LNCaP clone FGC (cell line): ENCODE measurements around the gene ABHD17A.
A peak's percentile ranks its signal among the peaks of the same experiment; 100 is the strongest.
"Not testable (repeated sequence)": the region's sequence is repeated elsewhere in the genome, so short reads cannot be mapped to it uniquely, and the experiment has no call there.

ENCODE experiments used
- DNase-seq: peaks from one replicate; pipeline ENCODE4 v3.0.0-alpha.2; 2011; ENCODE audit warnings: low read depth
- H3K4me3 ChIP-seq: 2 replicates; pipeline ENCODE4 v1.5.1; 2011; ENCODE audit warnings: mild to moderate bottlenecking, low read depth, low read length, control low read depth
- TF ChIP-seq, protein P1 (sequence below): IDR thresholded peaks from 2 replicates; pipeline ENCODE4 v1.5.1; 2012; ENCODE audit warnings: mild to moderate bottlenecking; ENCODE audit not compliant: control insufficient read depth, insufficient read depth; ENCODE audit errors: extremely low read depth

ABHD17A gene

DNA sequence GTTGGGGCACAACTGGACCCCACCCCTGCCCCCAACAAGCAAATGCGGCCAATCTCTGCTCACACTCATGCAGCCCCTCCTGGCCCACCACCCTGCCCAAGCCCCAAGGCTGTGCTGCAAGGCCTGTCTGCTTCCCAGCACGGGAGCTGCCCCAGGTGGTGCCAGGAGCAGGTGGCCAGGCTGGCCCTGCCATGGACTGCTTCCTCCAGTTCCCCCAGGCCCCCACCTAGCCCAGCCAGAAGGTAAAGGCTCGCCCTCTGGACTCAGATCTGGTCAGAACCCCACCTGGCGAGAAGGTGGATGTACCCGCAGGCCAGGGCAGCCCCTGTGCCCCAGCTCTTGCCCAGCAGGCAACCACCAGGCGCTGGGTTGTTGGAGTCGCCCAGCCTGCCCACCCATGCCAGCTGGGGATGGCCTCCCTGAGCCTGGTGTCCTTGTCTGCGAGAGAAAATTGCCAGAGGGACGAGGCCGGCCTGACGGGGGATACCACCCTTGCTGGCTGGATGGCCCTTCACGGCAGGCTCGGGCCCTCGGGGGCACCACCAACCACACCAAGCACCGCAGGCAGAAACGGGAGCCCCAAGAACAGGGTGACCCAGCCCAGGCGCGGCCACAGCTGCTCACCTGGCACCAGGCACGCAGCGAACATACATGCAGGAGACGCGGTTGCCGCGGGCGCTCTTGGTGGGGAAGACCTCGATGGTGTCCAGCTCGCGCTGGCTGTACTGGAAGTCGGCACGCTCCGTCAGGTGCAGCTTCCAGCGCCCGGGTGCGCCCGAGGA is 4.5 kb downstream of the ABHD17A start:
- H3K4me3 ChIP-seq: no peak overlapping the region
- TF ChIP-seq, protein P1, sequence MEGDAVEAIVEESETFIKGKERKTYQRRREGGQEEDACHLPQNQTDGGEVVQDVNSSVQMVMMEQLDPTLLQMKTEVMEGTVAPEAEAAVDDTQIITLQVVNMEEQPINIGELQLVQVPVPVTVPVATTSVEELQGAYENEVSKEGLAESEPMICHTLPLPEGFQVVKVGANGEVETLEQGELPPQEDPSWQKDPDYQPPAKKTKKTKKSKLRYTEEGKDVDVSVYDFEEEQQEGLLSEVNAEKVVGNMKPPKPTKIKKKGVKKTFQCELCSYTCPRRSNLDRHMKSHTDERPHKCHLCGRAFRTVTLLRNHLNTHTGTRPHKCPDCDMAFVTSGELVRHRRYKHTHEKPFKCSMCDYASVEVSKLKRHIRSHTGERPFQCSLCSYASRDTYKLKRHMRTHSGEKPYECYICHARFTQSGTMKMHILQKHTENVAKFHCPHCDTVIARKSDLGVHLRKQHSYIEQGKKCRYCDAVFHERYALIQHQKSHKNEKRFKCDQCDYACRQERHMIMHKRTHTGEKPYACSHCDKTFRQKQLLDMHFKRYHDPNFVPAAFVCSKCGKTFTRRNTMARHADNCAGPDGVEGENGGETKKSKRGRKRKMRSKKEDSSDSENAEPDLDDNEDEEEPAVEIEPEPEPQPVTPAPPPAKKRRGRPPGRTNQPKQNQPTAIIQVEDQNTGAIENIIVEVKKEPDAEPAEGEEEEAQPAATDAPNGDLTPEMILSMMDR: no peak
- no peak for DNase-seq

DNA sequence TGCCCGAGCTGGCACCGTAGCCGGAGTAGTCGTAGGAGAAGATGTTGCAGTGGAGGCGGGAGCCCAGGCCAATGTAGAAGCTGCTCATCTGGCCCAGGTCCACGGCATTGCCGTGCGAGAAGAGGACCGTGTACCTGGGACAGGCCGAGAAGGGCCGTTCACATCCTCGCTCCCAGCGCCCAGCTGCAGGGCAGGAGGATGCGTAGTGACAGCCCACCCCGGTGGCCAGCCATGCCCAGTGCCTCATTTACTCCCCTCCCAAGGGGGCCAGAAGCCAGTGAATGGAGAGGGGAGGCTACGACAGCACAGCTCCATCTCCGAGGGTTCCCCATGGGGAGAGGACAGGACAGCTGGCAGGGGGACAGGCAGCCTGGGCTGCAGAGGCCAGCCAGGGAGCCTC is 5.3 kb downstream of the ABHD17A start:
- DNase-seq, H3K4me3 ChIP-seq: not testable (repeated sequence)

DNA sequence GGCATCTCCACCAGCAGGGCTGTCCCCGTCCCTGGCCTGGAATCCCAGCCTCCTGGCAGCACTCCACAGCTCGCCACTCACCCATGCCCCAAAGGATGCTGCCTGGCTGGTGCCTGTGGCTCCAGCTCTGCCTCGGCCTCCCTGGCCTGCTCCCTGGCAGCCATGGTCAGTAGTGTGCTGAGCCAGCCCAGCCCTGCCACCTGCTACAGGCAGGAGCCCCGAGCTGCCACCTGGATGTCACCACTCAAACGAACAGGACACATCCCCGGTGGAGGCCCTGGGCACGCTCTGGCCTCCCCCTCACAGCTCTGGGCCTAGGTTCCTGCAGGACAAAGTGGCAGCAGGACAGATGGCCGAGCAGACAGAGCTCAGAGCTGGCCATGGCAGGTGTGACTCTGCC is 6.7 kb downstream of the ABHD17A start:
- H3K4me3 ChIP-seq, DNase-seq: not testable (repeated sequence)

DNA sequence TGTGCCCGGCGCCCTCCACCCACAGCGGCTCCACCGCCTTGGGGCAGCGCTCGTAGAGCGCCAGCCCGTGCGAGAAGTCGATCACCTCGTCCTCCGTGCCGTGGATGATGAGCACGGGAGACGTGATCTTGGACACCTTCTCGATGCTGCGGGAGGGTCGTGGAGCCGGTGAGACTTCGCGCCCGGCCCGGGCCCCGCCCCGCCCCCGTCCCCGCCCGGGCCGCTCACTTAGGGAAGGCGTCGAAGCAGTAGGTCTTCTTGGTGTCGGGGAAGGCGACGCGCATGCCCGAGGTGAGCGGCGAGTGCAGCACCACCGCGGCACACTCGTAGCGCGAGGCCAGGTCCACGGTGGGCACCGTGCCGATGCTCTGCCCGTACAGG is 8.0 kb downstream of the ABHD17A start:
- not testable (repeated sequence) for H3K4me3 ChIP-seq, DNase-seq

DNA sequence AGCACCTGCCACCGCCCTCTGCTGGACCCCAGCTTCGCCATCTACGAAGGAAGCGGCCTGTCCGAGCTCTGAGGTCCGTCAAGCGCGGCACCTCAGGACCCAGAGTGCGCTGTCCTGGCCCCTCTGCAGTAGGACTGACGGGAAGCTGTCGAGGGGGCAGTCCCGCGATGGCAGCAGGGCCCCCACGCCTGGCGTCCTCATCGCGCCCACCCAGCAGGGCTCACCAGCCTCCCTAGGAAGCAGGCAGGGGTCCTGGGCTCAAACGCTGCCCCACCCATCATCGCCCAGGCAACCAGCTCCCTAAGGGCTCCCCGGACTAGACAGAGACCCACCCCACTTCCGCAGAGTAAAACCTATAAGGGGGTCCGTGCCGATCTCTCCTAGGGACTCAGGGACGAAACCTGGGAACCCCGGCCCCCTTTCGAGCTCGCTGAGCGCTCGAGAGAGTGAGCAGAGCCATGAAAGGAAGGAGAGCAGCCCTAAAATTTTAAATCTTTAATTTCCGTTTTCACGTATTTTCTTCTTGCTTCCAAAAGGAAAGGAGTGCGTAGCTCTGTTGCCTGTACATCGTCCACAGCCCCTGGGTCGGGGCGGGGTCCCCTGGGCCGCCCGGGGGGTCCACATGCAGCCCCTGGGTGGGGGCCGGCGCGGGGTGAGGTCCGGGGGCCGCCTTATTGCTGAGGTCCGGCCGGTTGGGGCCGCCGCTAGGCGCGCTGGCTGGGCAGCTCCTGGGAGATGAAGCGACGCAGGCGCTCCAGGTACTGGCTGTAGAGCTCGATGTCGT is 8.6 kb downstream of the ABHD17A start:
- peak overlapping the region; percentile 99 for H3K4me3 ChIP-seq
- DNase-seq: not testable (repeated sequence)

DNA sequence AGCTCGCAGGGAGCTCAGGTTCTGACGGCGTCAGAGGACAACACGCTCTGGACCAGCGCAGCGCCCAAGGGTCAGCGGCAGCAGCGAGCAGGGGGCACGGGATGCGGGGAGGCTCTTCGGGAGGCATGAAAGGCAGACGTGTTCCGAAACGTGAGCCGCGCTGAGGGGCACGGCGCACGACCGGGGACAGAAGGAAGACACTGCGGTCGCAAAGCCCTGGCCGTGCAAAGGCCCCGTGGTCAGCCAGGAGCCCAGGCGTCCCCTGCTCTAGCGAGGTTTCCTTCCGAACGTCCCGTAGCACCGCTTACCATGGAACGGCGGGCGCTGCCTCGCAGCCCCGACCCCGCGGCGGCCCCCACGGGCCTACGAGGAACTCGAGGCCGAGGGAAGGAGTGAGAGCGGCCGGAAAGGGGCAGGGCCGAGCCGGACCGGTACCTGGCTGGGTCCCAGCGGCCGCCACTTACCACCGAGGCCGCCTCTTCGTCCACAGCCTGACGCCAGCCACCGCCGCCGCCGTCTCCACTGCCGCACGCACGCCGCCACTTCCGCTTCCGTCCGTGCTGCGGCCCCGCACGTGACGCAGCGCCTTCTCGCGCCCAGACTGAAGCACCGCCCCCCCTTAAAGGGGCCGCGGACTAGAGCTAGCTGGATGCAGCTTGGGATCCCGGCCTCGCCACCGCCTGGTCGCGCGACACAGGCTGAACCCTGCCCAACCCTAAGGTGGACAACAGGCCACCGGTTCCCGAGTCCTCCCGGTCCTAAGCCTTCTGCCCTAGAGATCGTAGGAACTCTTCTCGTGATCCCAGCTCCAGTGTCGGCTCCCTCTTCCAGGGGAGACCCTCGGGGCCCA is 9.4 kb downstream of the ABHD17A start:
- peak overlapping the region; percentile 99 for H3K4me3 ChIP-seq
- DNase-seq: peak; percentile 63
- TF ChIP-seq, protein P1: no peak

DNA sequence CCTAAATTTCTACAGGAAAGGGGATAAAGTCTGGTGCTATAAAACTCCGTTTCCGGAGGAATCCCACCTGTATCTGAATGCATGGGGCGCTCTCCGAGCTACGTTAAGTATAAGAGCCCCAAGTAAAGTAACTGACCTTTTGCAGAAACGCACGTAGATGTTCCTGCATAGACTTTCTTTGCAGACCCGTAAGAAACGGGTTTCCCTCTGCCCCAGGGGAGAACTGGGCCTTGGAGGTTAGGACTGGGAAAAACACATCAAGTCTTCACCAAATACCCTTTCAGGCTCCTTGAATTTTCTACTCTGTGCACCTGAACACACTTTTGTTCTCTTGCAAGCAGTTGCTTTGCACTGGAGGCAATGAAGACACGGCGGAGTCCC is 10.0 kb downstream of the ABHD17A start:
- peak overlapping the region; percentile 99 for H3K4me3 ChIP-seq
- DNase-seq: not testable (repeated sequence)

DNA sequence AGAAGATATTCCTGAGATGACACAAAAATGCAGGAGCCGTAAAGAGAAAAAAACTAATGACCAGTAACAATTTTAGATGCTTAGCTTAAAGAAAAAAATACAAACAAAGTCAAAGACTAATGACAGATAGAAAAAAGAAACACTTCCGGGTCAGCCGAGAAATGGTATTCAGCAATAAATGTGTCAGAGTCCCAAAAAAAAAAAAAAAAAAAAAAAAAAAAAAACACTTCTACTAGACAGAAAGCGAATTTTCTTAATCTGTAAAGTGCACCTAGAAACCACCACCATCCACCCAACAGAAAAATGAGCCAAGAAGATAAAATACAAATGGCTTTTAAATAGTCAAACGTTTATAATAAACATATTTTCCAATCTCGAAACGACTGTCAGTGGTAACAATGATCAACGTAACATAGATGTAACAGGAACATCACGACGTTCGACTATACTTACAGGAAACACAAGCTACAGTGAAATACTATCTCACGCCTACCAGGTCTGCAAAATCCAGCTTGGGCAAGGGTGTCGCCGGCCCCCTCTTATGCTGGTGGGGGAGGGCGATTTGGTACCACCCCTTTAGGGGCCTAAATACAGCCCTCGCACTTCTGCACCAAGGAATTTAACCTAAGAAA is 10.6 kb downstream of the ABHD17A start:
- no peak for DNase-seq
- H3K4me3 ChIP-seq: peak overlapping the region; percentile 99
- TF ChIP-seq, protein P1: no peak
